Large intestine (tissue), 3 donors: Measurements from ENCODE around the gene UNC13B. TPM values are rescaled to one million over a fixed set of nuclear protein-coding genes. Genes with fewer than 3 reads are reported as not detected.

Experiments
- DNase-seq, 2 donors: peaks; one replicate each; pipeline versions ENCODE4 v3.0.0 to v3.0.0-alpha.2; 2013
- H3K27ac ChIP-seq: one replicate; pipeline ENCODE4 v1.5.1; 2013; ENCODE audit warnings: low read length
- H3K27me3 ChIP-seq: 2 replicates; pipeline ENCODE4 v1.6.1; 2013; ENCODE audit warnings: low read length; ENCODE audit not compliant: control insufficient read depth, insufficient read depth
- H3K36me3 ChIP-seq: 2 replicates; pipeline ENCODE4 v1.6.1; 2013; ENCODE audit warnings: low read length; ENCODE audit not compliant: control insufficient read depth, insufficient read depth
- H3K4me1 ChIP-seq: one replicate; pipeline ENCODE4 v1.6.1; 2013; ENCODE audit warnings: low read length; ENCODE audit not compliant: control insufficient read depth, insufficient read depth
- H3K4me3 ChIP-seq: one replicate; pipeline ENCODE4 v1.5.1; 2013; ENCODE audit warnings: low read length
- H3K9me3 ChIP-seq: one replicate; pipeline ENCODE4 v1.6.1; 2013; ENCODE audit warnings: mild to moderate bottlenecking, low read depth, low read length, moderate library complexity; ENCODE audit not compliant: control insufficient read depth
- WGBS: methylation state at CpG from one replicate; pipeline ENCODE4 v1.1.5; 2013; ENCODE audit warnings: low lambda C conversion rate; ENCODE audit not compliant: insufficient coverage; 5-methylcytosine and 5-hydroxymethylcytosine counted together
- polyA plus RNA-seq: library from polyadenylated mRNA; unstranded; fragments of 120-200 nt; gene quantifications from one replicate; pipeline ENCODE4 v1.2.1, GENCODE V29; 2013

The UNC13B gene
- polyA plus RNA-seq, 1 donor = 33.1 TPM

GRCh38 chr9:35274993-35275392 lies 113.2 kb downstream of the UNC13B start:
- no peak for DNase-seq
- H3K4me3 ChIP-seq = no peak overlapping the region
- H3K27ac ChIP-seq = no peak overlapping the region
- no peaks in the 10 kb centered on the region for H3K27me3 ChIP-seq
- no peaks in the 10 kb centered on the region for H3K4me1 ChIP-seq
- no peaks in the 10 kb centered on the region for H3K9me3 ChIP-seq
- no peaks in the 10 kb centered on the region for H3K36me3 ChIP-seq
- 100% methylated on average over 1 of the region's 2 CpGs for WGBS

DNA sequence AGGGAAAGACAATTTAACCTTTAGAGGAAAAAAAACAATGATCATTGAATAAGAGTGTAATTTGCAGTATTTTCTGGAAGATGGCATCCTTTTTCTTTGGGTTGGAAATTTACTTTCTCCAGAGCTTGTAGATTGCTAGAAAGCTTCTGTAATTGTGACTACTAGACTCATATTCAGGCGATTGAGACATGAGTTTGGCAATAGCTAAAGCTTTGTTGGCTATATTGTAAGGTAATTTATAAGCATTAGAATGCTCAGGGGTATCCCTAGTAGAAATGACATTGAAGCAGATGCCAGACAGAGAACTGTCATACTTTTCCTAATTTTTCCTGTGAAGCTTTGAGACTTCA lies 115.3 kb downstream of the UNC13B start:
- no peaks in the 10 kb centered on the region for H3K27me3 ChIP-seq
- no peaks in the 10 kb centered on the region for H3K9me3 ChIP-seq
- H3K4me1 ChIP-seq = no peaks in the 10 kb centered on the region
- no peak overlapping the region for H3K27ac ChIP-seq
- no peak for DNase-seq
- H3K36me3 ChIP-seq = no peaks in the 10 kb centered on the region
- WGBS = no CpG with 5 or more reads among the region's 1 CpG
- H3K4me3 ChIP-seq = no peak overlapping the region

DNA sequence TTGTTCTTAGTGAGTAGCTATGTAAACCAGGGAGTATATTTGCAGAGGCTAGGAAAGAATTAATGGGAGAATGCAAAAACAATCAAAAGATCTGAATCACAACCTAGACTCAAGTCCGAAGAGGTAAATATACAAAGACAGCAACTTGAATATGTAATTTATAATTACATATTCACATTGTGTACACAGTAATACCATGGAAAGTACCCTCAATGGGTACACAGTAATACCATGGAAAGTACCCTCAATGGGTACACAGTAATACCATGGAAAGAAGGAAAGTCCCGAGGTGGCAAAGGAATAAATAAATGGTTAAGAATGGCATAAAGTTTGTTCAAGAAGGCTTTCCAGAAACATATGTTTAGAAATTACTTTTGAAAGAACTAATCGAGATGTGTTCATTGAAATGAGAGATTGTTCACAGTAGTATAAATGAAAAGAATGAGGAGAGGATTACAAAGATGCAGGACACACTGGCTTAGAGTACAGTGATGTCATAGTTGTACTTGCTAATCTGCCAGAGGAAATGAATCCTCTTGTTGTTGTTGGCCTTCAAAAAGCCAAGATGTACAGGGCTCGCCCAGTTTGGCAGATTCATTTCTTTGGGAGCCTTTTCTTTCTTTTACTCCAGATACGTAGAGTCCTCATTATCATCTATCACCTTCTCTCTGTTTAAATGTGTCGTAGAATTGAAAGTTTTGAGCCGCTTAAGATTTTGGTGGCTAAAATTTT lies 116.0 kb downstream of the UNC13B start:
- H3K27me3 ChIP-seq = no peaks in the 10 kb centered on the region
- no peaks in the 10 kb centered on the region for H3K4me1 ChIP-seq
- no peak overlapping the region for H3K27ac ChIP-seq
- no peak overlapping the region for H3K4me3 ChIP-seq
- WGBS = 100% methylated on average over 2 of the region's 7 CpGs
- DNase-seq = no peak
- H3K36me3 ChIP-seq = no peaks in the 10 kb centered on the region
- H3K9me3 ChIP-seq = no peaks in the 10 kb centered on the region

DNA sequence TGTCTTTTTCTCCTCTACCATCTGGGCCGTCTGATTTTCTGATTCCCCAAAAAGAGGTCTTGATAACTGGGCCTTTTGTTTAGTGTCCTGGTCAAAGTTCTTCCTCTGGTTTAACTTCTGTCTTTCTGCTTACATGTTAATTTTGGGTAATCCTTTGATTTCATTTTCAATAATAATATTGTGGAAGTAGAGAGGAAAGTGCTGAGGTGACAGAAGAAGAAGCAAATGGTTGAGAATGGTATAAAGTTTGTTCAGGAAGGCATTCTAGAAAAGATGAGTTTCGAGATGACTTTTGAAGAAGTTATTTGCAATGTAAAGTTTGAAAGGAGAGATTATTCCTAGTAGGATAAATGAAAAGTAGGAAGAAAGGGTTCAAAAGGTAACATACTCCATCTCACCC lies 118.1 kb downstream of the UNC13B start:
- WGBS = 90% methylated on average over 2 of the region's 2 CpGs
- Histone ChIP-seq H3K27ac (no peak overlapping the region), H3K4me1 (no peaks in the 10 kb centered on the region), H3K4me3 (no peak overlapping the region), H3K27me3 (no peaks in the 10 kb centered on the region), H3K36me3 (no peaks in the 10 kb centered on the region), H3K9me3 (no peaks in the 10 kb centered on the region)
- no peak for DNase-seq

DNA sequence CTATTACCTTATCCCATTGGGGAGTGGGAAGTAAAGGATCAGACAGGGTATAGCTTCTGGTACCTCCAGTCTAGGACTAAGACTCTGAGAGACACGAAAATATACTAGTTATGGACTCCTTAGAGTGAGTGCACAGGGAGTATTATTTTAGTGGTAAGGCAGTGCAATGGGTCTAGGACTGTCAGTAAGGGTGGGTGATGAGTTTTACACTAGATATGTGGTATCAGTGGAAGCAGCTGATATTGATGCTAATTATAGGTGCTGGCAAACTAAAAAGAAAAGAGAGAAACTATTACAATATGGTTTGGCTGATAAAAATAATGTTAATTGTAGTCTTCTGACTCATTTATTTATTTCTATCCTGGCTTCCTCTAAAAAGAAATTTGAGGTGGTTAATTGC lies 118.6 kb downstream of the UNC13B start:
- no peaks in the 10 kb centered on the region for H3K36me3 ChIP-seq
- no peak overlapping the region for H3K27ac ChIP-seq
- no peak for DNase-seq
- H3K4me1 ChIP-seq = no peaks in the 10 kb centered on the region
- 100% methylated on average over 1 of the region's 1 CpG for WGBS
- no peak overlapping the region for H3K4me3 ChIP-seq
- no peaks in the 10 kb centered on the region for H3K9me3 ChIP-seq
- H3K27me3 ChIP-seq = no peaks in the 10 kb centered on the region

DNA sequence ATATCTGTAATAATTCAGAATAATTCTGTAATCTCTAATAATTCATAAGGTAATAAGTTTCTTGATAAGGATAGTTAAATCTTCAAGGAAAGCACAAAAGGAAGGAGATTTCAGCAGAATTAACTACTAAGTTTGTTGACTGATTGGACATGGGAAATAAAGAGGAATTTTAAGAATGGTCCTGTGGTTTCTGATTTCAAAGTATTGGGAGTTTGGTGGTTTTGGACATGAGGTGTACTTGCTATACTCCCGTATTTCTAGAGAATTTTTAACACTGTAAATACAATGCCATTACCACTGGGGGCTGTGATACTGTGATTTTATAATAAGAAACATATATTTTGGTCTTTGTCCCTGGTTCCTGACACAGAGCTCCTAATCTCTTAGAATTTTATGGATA lies 123.9 kb downstream of the UNC13B start:
- DNase-seq = no peak
- no peak overlapping the region for H3K4me3 ChIP-seq
- no peaks in the 10 kb centered on the region for H3K9me3 ChIP-seq
- no CpG with 5 or more reads among the region's 1 CpG for whole genome bisulfite sequencing
- H3K4me1 ChIP-seq = no peaks in the 10 kb centered on the region
- no peak overlapping the region for H3K27ac ChIP-seq
- H3K27me3 ChIP-seq = no peaks in the 10 kb centered on the region
- H3K36me3 ChIP-seq = no peaks in the 10 kb centered on the region

DNA sequence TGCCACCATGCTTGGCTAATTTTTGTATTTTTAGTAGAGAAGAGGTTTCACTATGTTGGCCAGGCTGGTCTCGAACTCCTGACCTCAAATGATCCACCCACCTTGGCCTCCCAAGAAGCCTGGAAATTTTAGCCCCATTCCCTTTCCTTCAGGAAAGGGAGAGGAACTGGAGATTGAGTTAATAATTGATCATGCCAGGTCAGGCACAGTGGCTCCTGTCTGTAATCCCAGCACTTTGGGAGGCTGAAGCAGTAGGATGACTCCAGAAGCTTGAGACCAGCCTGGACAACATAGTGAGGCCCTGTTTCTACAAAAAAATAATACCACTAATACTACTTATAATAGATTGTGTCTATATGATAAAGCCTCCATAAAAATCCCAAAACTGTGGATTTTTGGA lies 124.6 kb downstream of the UNC13B start:
- Histone ChIP-seq H3K4me3 (no peak overlapping the region), H3K36me3 (no peaks in the 10 kb centered on the region), H3K27ac (no peak overlapping the region), H3K27me3 (no peaks in the 10 kb centered on the region), H3K4me1 (no peaks in the 10 kb centered on the region), H3K9me3 (no peaks in the 10 kb centered on the region)
- DNase-seq = no peak
- no CpG with 5 or more reads among the region's 1 CpG for WGBS

- H3K36me3 ChIP-seq = no peaks in the 10 kb centered on the region
- H3K9me3 ChIP-seq = no peaks in the 10 kb centered on the region
- WGBS = 100% methylated on average over 2 of the region's 3 CpGs
- no peak overlapping the region for H3K4me3 ChIP-seq
- H3K4me1 ChIP-seq = no peaks in the 10 kb centered on the region
- H3K27ac ChIP-seq = no peak overlapping the region
- DNase-seq = no peak
- no peaks in the 10 kb centered on the region for H3K27me3 ChIP-seq
These were observed 126.3 kb downstream of the UNC13B start for GRCh38 chr9:35287987-35288632.

- no peak for DNase-seq
- Histone ChIP-seq H3K27me3 (no peaks in the 10 kb centered on the region), H3K36me3 (no peaks in the 10 kb centered on the region), H3K27ac (no peak overlapping the region), H3K9me3 (no peaks in the 10 kb centered on the region), H3K4me1 (no peaks in the 10 kb centered on the region), H3K4me3 (no peak overlapping the region)
- 100% methylated on average over 1 of the region's 1 CpG for WGBS
These were observed 127.0 kb downstream of the UNC13B start for GRCh38 chr9:35288778-35289177.

DNA sequence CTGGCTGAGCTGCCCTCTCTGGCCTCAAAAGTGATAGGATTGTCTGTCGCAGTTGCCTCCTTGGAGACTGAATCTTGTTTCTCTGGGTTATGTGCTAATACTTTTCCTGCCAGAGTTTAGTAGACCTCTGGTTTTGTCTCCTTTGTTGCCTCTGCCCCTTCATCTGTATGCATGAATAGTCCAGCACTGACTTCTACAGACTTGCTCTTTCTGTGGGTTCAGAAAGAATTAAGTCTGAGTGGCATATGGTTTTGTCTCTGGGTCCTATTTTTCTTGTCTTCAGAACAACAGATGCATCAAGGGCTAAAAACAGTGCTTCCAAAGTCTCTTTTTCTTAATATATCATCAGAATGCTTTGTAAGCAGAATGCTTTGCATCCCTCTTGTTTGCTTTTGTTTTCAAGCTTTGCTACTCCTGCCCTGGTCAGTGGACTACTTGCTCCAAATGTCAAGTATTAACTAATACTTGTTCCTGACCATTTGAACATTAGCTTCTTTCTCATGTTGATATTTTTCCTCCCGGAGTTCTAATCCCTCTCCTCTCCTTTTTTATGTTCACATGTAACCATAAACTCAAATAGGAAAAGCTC lies 131.7 kb downstream of the UNC13B start:
- Histone ChIP-seq H3K36me3 (peaks cover 3% of the 10 kb centered on the region), H3K4me3 (no peak overlapping the region), H3K27ac (no peak overlapping the region), H3K9me3 (no peaks in the 10 kb centered on the region), H3K27me3 (no peaks in the 10 kb centered on the region), H3K4me1 (no peaks in the 10 kb centered on the region)
- 50% methylated on average over 1 of the region's 2 CpGs for WGBS
- no peak for DNase-seq
